ENCODE measurements around the gene TBC1D32.
"Not testable (repeated sequence)": the region's sequence is repeated elsewhere in the genome, so short reads cannot be mapped to it uniquely, and the experiment has no call there.

Gene TBC1D32

DNA sequence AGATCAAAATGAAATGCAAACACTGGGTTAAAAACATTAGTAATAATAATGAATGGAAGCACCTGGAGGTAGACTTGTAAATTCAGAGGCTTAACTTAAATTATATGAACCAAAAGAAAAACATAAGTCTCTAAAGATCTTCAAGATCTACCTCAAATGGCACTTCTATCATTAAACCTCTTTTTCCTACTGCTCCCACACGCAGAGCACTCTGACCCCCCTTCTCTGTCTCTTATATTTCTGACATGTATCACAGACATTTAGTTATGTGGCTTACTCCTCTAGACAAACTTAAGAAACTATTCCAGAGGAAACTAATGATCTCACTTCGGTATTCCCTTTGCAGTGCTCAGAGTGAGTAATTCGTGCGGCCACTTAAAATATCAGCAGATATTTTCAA lies 1.1 kb downstream of the TBC1D32 start:
- DNase-seq (ENCODE audit: low spot score) = no peak

DNA sequence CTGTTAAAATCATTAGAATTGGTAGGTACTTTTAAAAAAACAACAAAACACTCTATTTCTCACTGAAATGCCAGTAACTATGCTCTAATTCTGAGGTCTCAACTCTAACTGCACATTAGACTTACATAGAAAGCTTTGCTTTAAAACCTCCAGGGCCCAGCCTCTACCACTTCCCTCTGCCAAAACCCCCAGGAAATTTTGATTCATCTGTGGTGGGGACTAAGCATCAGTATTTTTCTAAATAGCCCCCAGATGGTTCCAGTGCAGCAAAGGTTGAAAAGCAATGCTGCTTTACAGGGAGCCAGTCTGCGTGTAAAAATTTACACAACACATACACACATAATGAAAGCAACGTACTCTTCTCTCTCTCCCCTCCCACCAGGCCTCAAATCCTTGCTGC lies 3.8 kb downstream of the TBC1D32 start:
- DNase-seq (ENCODE audit: low spot score) = no peak

DNA sequence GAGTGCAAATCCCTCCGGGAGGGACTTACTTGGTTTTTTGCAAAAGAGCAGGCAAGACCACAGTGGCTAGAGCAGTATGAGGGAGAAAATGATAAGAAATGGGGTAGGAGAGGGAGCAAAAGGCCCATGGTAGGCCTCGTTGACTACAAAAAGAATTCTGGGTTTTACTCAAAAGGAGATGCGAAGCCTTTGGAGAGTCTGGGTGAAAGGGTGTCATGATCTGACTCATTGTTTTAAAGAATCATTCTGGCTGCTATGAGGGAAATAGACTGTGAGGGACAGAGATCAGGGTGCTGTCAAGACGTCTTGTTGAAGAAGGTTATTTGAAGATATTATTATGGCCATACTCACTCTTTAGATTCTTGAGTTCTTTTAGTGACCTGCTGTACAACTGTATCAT lies 13.0 kb downstream of the TBC1D32 start:
- DNase-seq (ENCODE audit: low spot score) = no peak

DNA sequence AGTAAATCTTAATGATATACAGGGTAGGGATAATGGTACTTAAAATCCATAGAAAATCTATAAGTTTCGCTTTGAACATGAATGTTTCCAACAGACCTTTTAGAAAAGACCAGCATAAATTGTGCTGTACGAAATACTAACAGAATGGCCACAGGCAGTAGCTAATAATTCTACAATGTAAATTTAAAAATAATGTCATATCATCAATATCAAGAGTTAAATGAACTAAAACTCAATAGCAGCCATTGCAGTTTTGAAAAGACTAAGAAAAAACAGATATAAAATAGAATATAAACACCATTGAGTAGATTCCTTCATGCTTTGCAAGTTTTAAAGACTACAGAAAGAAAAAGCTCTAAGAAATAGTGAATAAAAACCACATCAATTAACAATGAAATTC lies 14.7 kb downstream of the TBC1D32 start:
- DNase-seq (ENCODE audit: low spot score) = no peak

DNA sequence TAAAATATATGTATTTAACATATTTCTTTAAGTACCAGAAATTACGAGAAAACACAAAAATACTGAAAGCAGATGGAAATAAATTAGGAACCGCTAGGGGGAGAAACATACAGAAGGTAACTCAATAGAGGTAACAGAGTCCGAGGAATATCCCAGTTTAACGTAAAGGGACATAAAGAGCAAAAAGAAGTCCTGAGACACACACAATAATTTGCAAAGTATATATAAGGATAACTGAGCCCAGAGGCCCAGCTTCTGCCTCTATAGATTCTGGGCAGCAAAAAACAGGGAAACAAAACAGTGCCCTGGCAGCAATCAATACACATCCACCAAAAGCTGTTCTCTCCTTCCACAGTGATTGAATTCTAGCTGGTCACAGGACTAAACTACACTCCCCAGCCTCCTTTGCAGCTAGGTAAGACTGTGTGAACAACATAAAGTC lies 15.1 kb downstream of the TBC1D32 start:
- DNase-seq (ENCODE audit: low spot score) = no peak

DNA sequence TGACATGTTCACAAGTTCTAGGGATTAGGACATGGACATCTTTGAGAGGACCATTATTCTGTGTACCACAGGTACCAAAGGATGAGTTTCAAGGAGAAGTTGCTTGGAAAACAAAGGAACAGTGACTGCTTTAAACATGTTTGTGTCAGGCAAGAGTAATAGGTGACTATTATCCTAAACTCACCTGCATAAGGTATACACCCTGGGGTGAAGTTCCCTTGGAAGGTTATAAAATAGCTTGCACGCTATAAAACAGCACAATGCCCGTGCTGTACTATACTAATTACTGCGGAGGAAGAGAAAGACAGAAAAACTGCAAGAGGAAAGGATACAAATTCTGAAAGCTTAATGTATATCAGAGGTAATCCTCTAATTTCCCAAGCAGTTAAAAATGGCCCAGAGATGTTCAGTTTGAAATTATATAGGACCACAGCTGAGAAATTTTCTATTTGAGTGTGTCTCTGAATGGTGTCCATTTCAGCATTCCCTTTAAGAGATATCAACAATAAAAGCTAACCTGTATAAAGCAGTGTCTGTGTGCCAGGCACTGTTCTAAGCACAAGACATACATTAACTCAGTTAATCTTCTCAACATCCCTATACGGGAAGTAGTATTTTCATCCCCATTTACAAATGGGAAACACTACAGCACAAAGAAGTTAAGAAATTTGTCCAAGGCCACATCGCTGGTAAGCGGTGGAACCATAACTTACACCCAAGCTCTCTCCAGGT lies 19.7 kb downstream of the TBC1D32 start:
- no peak for DNase-seq (ENCODE audit: low spot score)

DNA sequence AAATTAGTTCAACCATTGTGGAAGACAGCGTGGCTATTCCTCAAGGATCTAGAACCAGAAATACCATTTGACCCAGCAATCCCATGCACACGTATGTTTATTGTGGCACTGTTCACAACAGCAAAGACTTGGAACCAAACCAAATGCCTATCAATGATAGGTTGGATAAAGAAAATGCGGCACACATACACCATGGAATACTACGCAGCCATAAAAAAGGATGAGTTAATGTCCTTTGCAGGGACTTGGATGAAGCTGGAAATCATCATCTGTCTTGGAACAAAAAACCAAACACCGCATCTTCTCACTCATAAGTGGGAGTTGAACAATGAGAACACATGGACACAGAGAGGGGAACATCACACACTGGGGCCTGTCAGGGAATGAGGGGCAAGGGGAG lies 22.5 kb downstream of the TBC1D32 start:
- DNase-seq (ENCODE audit: low spot score) = not testable (repeated sequence)

DNA sequence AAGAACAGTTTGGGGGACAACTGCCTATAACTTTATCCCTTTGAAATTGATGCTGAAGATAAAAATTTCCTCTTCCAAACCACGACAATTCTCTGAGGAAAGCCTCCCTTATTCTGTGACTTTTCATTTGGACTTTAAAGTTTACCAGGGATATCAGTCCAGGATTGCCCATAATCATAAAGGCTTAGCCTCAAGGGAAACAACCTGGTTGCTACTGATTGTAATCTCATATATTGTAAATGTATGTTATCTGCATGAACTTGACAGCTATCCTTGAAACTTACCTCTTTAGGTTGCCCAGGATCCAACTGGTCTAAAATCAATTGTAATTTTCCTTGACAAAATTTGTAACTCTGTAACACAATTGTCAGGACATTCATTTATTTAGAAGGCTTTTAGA lies 23.8 kb downstream of the TBC1D32 start:
- DNase-seq (ENCODE audit: low spot score) = no peak

DNA sequence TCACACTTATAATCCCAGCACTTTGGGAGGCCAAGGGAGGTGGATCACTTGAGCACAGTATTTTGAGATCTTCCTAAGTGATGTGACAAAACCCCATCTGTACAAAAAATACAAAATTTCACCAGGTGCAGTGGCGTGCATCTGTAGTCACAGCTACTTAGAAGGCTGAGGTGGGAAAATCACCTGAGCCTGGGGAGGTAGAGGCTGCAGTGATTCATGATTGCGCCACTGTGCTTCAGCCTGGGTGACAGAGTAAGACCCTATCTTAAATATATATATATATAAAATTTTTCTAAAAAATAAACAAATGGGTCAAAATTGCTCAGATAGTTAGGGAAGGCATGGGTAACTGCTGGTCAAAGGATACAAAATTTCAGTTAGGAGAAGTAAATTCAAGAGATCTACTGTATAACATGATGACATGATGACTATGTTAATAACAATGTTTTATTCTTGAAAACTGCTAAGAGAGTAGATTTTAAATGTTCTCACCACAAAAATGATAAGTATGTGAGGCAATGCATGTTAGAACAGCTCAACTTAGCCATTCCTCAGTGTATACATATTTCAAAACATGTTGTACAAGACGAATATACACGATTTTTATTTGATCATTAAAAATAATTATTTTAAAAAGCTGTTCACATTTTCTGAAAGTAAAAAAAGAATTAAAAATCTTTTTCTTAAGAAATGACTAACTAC lies 24.4 kb downstream of the TBC1D32 start:
- no peak for DNase-seq (ENCODE audit: low spot score)

DNA sequence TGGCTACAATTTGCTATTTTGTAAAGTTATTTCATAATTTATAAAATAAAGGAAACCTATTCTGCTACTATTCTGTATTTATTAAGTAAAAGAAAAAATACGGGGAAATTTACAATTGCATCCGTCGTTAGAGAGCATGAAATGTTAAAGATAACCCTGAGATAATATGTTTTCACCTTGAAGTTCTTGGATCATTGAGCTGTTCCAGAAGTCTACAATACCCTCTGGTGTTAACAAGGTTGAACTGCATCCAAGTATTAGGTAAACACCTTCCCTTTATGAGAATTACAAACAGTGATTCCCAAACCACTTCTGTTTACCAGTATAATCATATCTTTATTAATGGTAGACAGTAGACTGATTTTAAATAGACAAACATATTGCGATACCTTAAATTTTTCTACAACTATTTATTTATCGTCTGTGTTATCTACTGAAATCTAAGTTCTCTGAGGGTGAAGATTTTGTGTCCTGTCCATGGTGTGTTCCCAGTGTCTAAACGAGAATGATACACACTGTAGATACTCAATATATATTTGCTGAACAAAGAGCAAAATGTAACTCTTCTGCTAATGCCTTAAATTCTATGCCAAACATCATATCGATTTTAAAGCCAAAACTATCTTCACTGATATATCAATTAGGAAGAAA lies 28.2 kb downstream of the TBC1D32 start:
- peak; percentile 7 for DNase-seq (ENCODE audit: low spot score)

DNA sequence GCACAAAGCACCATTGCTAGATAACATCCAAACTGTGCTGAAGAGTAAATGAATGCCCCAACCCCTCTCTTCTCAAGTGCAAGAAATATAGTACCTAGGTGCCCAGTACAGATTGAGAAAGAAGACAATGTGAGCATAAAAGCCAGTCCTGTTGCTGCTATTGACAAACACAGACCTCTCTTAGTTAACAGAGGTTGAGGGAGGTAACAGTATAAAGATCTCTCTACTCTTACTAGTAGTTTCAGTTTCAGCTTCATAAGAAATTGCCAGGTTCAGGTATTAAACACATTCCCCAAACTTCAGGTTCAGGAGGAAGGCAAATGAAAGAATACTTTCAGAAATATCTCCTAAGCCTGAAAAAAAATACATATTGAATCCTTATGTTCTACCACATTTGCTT lies 31.4 kb downstream of the TBC1D32 start:
- DNase-seq (ENCODE audit: low spot score) = no peak

DNA sequence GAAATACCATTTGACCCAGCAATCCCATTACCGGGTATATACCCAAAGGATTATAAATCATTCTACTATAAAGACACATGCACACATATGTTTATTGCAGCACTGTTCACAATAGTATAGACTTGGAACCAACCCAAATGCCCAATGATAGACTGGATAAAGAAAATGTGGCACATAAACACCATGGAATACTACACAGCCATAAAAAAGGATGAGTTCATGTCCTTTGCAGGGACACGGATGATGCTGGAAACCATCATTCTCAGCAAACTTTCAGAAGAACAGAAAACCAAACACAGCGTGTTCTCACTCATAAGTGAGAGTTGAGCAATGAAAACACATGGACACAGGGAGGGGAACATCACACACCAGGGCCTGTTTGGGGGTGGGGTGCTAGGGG lies 33.1 kb downstream of the TBC1D32 start:
- DNase-seq (ENCODE audit: low spot score) = not testable (repeated sequence)

DNA sequence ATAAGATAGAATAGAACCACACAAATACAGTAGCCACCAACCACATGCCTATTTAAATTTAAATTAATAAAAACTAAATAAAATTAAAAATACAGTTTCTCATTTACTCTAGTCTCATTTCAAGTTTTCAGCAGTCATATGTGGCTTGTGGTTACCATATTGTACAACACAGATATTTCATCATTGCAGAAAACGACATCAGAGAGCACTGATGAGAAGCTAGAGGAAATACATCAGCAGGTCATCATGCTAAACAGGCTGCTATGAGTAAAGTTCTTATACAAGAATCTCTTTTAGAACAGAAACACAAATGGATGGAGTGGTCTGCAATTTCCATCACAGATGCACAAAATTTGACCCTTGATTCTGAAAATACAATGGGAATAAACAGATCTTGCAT lies 36.6 kb downstream of the TBC1D32 start:
- DNase-seq (ENCODE audit: low spot score) = no peak

DNA sequence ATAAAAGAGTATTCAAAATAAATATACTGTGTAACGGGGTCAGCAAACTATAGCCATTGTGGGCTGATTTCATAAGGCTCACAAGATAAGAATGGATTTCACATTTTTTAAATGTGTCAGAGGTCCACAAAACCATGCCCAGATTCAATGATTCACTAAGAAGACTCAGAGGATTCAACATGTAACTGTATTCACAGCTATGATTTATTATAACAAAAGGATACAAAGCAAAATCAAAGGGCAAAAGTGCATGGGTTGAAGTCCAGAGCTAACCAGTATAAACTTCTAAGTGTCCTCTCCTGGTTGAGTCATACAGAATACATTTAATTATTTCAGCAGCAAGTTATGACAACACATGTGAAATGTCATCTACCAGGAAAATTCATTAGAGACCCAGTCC lies 49.2 kb downstream of the TBC1D32 start:
- no peak for DNase-seq (ENCODE audit: low spot score)

DNA sequence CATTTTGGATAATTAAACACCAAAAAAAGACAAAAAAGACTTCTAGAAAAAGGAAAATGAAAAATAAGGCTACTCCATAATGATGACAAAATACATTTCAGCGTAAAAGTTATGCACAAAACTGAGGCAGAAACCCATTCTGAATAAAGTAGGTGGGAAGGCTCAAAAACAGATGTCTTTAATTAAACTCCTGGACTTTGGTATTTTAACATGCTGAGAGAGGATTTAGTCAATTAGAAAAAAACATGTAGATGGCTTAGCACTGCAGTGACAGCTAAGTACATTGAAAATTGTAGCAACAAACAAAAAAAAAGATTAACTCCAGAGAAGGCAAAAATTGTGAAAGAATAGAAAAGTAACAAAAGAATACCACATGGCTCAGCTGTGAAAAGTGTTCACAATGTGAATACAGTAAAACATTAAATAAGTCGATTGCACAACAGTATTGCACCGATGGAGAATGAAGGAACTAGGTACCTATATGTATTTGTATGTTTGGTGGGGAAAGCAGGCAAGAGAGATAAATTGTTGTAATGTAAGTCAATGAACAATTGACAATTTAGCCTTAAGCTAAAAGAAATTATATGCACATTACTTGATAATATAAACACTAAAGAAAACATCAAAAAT lies 59.5 kb downstream of the TBC1D32 start:
- no peak for DNase-seq (ENCODE audit: low spot score)

DNA sequence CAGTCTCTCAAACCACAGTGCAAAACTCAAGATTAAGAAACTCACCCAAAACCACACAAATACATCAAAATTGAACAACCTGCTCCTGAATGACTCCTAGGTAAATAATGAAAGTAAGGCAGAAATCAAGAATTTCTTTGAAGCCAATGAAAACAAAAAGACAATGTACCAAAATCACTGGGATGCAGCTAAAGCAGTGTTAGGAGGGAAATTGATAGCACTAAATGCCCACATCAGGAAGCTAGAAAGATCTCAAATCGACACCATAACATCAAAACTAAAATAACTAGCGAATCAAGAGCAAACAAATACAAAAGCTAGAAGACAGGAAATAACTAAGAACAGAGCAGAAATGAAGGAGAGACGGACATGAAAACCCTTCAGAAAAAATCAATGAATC lies 70.5 kb downstream of the TBC1D32 start:
- DNase-seq (ENCODE audit: low spot score) = no peak

DNA sequence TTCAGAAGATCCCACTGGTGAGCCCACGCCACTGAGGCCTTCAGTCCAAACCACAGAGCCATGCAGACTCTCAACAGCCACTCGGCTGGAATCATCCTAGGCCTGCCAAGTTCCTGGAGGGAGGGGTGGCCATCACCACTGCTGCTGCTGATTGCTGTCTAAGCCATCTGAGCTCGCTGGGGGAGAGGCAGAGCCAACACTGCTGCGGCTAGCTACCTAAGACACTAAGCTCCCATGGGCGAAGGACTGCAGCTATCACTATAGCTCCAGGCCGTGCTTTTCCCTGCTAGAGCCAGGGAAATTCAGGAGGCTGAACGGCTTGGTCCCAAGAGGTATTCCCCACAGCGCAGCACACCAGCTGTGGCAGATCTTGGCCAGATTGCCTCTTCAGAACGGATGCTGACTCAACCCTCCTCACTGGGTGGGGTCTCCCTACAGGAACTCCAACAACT lies 73.6 kb downstream of the TBC1D32 start:
- DNase-seq (ENCODE audit: low spot score) = no peak

DNA sequence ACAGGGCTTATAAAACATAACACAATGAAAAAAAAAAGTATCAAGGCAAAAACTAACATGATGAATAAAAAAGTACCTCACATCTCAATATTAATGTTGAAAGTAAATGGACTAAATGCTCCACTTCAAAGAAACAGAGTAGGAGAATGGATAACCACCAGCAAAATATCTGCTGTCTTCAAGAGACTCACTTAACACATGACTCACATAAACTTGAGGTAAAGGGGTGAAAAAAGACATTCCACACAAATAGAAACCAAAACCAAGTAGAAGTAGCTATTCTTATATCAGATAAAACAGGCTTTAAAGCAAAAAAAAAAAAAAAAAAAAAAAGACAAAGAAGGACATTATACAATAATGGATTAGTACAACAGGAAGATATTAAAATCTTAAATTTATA lies 86.9 kb downstream of the TBC1D32 start:
- DNase-seq (ENCODE audit: low spot score) = no peak

DNA sequence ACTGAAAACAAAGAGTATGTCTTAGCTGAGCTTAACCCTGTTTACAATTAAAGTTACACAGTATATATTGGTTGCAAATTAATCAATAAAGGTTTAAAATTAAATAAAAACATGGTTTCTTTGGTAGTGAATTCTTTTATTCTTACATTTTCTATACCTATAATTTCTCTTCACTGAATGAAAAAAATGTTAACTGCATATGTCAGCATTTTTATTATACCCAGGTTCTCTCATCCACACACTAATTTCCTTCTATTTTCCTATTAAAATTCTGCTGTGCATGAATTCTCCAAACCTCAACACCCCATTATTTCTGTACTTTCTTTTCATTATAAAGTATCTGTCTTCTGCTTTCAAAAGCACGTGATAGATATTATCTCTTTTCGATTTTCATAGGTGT lies 91.9 kb downstream of the TBC1D32 start:
- DNase-seq (ENCODE audit: low spot score) = no peak

DNA sequence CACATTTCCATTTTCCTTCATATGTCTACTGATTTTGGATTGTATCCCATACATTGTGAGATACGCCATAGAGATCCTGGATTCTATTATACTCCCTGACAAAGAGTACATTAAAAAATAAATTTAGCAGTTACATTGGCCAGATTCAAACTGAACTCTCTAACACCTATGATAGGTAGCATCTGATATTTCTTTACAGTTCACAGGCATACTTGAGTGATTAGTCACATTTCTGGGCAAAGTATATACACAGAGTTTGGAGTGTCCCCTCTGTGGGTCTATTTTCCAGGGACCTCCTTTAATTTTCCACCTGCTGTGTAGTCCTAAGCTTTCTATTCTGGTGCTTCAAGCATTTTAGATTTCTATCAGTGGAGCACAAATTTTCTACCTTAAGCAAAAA lies 96.4 kb downstream of the TBC1D32 start:
- DNase-seq (ENCODE audit: low spot score) = no peak

DNA sequence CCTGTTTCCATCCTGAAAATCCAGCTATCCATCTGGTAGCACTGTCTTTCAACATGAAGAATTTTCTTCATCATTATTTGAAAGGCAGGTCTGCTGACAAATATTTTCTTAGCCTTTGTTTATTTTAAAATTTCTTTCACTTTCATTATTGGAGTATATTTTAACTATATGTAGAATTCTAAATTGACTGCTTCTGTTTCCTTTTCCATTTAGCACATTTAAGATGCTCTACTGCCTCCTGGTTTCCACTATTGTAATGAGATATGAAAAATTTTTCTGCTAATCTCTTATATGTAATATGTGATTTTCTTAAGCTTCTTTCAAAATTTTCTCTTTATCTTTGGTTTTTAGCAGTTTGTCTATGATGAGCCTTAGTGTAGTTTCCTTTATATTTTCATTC lies 97.3 kb downstream of the TBC1D32 start:
- DNase-seq (ENCODE audit: low spot score) = no peak

DNA sequence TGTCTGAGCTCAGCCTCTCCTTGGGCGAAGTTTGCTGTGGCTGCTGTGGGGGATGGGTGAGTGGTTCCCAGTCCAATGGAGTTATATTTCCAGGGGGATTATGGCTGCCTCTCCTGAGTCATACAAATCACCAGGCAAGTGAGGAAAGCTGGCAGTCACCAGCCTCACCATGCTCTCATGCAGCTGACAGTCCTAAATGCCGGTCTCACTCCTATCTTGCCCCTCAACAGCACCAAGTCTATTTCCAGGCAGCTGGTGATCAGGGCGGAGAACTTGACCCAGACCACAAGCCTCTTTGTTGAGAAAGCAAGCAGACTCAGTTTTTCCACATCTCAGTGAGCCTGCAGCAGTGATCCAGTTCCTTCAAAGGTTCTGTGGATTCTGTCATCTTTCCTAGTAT lies 98.9 kb downstream of the TBC1D32 start:
- no peak for DNase-seq (ENCODE audit: low spot score)

DNA sequence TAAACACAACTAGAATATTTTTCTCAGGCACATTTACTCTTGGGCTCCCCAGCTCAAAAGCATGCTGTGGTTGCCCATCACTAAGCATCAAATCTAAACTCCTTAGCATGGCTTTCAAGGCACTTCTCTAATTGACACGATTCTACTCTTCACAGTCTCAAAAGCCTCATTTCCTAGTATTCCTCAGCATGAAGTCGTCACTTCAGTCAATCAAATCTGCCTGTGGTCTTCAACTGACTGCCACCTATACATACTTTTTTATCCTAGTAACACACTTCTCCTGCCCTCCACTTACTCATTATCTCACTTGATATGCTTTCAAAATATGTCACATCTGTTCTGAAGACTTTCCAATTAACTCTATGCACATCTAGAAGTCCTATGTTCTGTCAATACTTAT lies 110.3 kb downstream of the TBC1D32 start:
- no peak for DNase-seq (ENCODE audit: low spot score)

Measured in CD4-positive, alpha-beta T cell treated with Interleukin-2 at 100 ng/mL for 4 hours (primary cell).